GM04504 (cell line): Measurements from ENCODE around the gene RHD.
A peak's percentile ranks its signal among the peaks of the same experiment; 100 is the strongest.
"Not testable (repeated sequence)": the region's sequence is repeated elsewhere in the genome, so short reads cannot be mapped to it uniquely, and the experiment has no call there.

Source experiments
- DNase-seq: peaks from one replicate; pipeline ENCODE4 v3.0.0-alpha.2; 2012; ENCODE audit warnings: low read depth

The RHD gene

DNA sequence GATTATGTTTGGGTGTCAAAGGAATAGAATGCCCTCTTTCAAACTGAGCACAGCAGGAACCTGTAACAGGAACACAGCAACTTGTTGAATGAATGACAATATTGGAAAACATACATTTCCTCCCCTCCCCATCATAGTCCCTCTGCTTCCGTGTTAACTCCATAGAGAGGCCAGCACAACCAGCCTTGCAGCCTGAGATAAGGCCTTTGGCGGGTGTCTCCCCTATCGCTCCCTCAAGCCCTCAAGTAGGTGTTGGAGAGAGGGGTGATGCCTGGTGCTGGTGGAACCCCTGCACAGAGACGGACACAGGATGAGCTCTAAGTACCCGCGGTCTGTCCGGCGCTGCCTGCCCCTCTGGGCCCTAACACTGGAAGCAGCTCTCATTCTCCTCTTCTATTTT lies at the start of gene RHD:
Gene RHD (plus strand): TSS at position 272 of the 400 bp plus-strand sequence. CDS start 39 bp downstream, at position 311.
- not testable (repeated sequence) for DNase-seq

GRCh38 chr1:25222606-25223005 lies 49.7 kb upstream of the RHD start:
- DNase-seq: no peak

- DNase-seq: no peak
These were observed 48.8 kb upstream of the RHD start for GRCh38 chr1:25223471-25223870.

DNA sequence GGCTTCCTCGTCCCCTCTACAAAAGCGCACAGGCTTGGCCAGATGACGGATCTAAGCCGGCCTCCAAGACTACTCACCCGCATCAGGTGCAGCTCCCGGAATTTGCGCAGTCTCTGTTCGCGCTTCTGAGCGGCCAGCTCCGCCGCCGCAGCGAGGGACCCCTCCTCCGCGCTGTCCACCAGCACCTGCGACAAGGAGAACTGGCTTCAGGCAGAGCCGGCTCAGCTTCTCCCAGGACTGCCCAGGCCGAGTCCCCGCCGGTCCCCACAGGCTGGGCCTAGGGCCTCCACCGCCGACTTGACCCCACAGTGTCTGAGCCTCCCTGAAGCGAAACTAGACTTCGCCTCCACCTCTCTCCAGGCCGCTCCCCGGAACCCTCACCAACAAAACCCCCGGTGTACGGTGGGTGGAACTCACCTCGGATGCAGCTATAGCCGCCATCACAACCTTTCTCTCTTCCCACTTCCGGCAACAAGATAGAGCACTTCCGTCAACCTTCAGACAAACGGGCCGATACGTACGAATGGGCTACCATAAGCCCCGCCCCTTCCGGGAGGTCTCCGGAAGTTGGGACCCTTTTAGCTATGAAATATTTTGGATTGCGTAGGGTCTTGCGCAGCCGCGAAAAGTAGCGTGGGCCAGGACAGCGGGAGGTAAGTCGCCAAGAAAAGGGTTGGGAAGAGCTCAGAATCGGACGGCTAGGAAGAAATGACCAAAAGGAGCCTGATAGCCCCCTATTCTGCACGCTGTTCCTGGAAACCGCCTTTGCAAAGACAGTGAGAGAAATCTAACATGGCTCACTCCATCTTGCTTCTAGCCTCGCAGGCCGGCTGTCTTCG lies 40.1 kb upstream of the RHD start, which contains the start of gene SYF2:
Gene SYF2 (minus strand): TSS at position 476 of the 839 bp plus-strand sequence. CDS start 35 bp downstream, at position 441.
- DNase-seq: peak; percentile 83

DNA sequence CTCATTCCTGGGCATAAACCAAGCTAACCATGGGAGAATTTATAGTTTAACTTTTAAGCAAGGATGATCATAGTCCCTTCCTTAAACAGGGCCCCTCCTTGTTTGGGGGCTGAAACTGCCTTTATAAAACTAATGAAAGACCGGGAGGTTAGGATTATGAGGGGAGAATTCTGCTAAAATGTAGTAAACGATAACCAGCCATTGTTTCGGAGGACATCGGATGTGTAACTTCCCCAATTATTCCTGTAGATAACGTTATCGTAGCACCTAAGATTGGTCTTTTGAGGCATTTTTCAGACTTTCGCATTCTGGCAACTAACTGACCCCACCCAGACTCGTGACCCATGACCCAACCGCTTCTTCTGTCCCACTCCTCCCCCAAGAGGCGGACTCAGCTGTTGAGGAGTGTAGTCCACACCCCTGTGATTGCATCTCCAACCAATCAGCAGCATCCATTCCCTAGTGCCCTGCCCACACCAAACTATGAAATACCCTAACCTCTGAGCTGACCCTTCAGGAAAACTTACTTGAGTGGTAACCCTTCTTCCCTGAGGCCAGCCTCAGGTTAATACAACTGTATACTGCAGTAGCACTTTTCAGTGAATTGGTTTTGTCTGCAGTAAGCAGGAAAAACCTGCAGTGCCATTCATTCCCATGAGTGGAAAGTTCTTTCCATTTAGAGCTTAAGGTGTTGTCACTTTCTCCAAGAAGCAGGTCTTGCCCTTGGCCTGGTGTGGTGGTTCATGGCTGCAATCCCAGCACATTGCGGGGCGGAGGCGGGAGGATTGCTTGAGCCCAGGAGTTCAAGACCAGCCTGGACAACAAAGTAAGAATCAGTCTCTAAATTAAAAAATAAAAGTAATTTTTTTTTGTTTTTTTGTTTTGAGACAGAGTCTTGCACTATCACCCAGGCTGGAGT lies 39.2 kb upstream of the RHD start:
- DNase-seq: peak; percentile 79

DNA sequence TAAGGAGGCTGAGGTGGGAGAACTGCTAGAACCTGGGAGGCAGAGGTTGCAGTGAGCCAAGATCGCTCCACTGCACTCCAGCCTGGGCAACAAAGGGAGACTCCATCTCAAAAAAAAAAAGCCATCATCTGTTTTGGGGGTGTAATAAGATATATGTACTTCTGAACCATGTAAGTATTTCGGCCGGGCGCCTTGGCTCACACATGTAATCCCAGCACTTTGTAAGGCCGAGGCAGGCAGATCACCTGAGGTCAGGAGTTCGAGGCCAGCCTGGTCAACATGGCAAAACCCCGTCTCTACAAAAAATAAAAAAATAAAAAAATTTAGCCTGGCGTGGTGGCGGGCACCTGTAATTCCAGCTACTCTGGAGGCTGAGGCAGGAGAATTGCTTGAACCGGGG lies 36.9 kb upstream of the RHD start:
- not testable (repeated sequence) for DNase-seq

DNA sequence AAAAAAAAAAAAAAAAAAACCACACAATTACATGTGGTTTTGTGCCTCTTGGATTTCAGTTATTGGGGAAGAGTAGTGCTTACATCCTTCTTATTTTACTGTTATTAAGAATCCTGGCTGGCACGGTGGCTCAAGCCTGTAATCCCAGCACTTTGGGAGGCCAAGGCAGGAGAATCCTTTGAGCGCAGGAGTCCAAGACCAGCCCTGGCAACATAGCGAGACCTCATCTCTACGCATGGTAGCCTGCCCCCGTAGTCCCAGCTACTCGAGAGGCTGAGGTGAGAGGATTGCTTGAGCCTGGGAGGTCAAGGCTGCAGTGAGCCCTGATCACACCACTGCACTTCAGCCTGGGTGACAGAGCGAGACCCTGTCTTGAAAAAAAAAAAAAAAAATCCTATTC lies 36.0 kb upstream of the RHD start:
- DNase-seq: not testable (repeated sequence)

DNA sequence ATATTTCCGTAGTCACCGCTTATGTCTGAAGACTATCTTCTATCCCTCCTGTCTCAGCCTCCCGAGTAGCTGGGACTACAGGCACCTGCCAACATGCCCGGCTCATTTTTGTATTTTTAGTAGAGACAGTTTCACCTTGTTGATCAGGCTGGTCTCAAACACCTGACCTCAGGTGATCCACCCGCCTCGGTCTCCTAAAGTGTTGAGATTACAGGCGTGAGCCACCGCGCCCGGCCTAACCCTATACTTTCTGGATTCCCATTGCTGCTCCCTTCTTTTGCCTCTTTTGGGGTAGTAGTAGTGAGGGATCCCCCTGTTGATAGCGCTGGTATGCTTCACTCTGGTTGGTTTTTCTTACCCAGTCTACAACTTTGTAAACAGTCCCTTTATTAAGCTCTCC lies 34.3 kb upstream of the RHD start:
- no peak for DNase-seq

GRCh38 chr1:25239681-25240541 lies 32.4 kb upstream of the RHD start:
- peak; percentile 79 for DNase-seq

GRCh38 chr1:25243907-25244306 lies 28.4 kb upstream of the RHD start:
- no peak for DNase-seq

DNA sequence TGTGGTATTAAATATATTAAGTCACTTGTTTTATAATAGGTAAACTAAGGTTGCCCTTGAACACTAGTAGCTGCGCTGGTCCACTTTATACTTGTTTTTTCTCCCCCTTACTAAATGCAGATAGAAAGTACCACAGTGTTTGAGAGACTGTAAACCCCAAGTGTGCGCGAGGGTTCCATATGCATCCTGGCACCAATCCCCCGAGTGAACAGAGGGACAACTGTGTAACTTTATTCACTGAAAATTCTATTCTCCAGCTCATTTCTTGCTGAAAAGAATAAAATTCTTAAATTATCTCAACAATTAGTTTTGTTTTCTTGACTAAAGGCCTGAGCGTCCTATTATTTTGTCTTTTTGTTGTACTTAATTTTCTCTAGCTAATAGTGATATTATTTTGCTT lies 26.9 kb upstream of the RHD start:
- no peak for DNase-seq

DNA sequence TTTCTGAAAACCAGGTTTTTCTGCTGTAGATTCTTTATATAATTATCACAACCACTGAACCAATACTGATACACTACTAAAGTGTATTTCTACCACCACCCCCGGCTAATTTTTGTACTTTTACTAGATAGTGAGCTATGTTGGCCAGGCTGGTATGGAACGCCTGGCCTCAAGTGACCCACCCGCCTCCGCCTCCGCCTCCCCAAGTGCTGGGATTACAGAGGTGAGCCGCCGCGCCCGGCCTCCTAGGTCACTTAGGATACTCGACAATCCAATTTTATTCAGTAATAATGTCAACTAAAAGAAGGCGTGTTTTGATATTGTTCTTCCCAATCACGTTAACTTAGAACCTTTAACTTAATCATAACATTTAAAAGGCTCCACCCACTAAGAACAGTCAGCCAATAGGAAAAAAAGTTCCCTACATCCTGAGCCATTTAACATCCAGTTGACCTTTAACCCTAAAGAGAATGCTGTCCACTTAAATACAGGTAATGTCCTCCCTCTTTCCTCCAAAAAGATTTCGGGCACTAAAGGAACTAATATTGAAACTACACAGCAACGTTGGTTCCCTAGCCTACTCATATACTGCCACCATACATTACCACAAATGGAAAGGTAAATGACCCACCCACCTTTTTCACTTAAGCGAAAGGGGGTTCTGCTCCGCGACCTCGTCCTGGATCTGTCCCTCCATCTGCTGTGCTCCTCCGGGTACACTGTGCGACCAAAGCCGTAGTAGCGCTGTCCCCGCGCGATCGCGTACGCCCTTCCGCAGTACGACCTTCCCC lies 26.3 kb upstream of the RHD start:
- no peak for DNase-seq

DNA sequence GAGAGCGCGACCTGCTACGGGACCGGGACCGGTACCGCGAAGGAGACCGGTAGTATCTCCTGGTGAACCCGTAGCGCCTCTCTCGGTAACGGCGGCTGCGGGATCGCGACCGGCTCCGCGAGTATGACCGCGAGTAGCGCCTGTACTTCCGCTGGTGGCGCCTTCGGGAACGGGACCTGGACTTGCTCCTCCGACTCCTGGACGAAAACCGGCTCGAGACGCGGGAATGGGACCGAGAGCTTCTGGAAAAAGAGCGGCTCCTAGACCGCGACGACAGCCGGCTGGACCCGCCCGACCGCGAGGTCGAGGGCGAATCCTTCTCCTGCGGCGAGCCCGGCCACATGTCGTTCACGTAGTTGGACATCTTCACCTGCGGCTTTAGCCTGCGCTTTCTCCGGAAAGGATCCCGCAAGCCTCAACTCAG lies 25.7 kb upstream of the RHD start:
- DNase-seq: no peak

GRCh38 chr1:25247024-25247828 lies 25.1 kb upstream of the RHD start, which contains the start of gene RSRP1:
Gene RSRP1 (minus strand): TSS chr1:25247454. CDS start chr1:25246963, 491 bp downstream.
- peak; percentile 98 for DNase-seq

- no peak for DNase-seq
These were observed 24.2 kb upstream of the RHD start for GRCh38 chr1:25247829-25248754.

DNA sequence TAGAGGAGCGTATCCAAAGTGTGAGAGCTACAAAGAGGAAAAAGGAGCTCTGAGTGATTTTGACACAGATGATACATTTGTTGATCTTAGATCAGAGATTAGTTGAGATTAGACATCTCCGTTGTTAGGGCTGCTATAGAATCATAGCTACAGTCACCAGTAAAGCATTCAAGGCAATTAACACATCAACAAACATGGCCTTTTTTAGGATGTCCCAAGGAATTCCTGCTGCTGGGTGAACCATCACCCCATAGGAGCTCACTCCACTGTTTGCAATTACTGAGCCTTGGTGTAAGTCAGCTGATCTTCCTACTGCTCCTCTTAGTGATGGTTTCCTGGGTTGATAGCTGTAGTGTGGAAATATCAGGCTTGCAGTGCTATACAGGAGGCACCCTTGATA lies 18.4 kb upstream of the RHD start:
- DNase-seq: peak; percentile 73

DNA sequence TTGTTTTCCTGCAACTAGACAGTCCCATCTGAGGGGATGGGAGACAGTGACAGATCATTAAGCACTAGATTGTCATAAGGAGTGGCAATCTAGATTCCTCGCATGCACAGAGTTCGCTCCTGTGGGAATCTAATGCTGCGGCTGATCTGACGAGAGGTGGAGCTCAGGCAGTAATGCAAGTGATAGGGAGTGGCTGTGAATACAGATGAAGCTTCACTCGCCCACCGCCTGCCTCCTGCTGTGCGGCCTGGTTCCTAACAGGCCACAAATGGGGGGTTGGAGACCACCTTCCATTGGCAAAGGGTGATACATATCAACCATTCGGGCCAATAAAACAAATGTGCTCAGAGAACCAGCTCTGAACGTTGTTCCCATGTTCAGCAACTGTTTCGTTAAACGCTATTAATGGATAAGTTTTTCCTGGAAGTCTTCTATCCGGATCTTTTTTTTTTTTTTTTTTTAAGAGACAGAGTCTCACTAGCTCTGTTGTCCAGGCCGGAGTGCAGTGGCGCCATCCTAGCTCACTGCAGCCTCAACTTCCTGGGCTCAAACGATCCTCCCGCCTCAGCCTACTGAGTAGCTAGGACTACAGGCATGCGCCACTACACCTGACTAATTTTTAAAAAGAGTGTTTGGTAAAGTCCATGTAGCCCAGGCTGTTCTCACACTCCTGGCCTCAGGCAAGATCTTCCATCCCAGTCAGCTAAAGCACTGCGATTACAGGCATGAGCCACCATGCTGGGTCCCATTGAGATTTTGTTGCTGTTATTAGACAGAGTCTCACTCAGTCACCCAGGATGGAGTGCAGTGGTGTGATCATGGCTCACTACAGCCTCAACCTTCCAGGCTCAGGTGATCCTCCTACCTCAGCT lies 16.4 kb upstream of the RHD start:
- DNase-seq: no peak

DNA sequence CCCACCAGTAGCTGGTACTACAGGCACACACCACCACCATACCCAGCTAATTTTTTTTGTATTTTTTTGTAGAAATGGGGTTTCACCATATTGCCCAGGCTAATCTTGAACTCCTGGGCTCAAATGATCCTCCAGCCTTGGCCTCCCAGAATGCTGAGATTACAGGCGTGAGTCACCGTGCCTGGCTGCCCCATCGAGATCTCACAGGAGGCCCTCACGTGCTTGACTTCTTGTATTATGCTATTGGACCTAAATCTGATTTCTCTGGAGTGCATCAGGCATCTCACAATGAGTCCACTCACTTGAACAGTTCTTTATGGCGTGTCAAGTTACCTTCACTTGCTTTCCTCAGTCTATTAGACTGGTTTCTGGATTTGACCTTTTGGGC lies 15.7 kb upstream of the RHD start:
- DNase-seq: no peak
